HG03439 (cell line): Measurements from ENCODE around the gene SMYD1.

Experiments used
- ATAC-seq: cut with Tn5 transposase; IDR thresholded peaks from one replicate; pipeline ENCODE4 v1.9.1; 2021; ENCODE audit warnings: mild to moderate bottlenecking, moderate library complexity; ENCODE audit not compliant: unreplicated experiment

Gene SMYD1

DNA sequence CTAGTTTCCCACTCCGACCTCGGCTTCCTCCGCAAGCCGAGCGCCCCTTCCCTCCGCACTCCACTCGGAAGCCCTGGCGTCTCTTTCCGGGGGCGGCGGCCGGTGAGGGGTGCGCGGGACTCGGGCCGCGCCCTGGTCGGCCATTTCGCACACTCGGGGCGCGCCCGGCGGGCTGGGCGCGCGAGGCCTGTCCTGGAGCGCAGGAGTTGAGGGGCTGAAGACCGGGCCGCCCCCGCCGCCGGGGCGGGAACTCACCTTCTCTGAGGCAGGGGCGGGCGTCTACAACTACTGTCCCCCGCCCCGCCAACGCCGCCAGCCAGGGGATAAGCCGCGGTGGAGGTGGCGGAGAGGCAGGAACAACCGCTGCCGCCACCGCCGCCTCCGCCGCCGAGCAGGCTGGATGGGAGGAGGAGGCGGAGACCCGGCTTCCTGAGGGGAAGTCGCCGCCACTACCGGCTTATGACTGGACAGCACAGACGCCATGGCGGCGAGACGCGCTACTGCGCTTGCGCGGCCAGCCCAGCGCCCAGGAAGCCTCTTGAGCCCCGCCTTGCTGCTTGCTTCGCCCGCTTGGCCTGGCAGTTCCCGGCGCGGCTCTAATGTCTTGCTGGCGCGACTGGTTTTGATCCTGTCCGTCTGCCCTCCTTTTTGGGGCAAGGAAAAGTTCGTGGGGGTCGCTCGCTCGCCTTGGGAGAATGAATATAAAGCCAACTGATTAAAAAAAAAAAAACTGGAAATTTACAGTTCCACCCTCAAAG is 12.1 kb upstream of the SMYD1 start, which contains the start of gene KRCC1:
KRCC1 (minus strand) TSS at position 413 of the 758 bp plus-strand sequence. CDS start 27,220 bp downstream, outside the sequence.
- peak; percentile 98 for ATAC-seq

DNA sequence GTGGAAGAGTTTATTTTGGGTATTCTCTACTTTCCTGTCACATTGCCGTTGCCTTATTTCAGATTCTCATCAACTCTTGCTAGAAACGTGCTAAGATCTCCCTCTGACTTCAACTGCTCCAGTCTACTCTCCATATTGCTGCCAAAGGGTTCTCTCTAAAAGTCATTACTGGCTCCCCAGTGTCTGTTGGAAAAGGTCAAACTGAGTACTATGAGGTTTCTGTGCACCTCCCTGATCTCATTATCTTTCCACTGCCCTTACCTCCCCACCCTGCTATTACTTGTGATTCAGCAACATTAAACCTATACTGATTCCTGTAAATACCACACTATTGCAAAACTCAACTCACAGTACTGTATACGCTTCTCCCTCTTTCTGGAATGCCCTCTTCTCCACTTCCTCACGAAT is 10.2 kb upstream of the SMYD1 start:
- ATAC-seq: no peak

DNA sequence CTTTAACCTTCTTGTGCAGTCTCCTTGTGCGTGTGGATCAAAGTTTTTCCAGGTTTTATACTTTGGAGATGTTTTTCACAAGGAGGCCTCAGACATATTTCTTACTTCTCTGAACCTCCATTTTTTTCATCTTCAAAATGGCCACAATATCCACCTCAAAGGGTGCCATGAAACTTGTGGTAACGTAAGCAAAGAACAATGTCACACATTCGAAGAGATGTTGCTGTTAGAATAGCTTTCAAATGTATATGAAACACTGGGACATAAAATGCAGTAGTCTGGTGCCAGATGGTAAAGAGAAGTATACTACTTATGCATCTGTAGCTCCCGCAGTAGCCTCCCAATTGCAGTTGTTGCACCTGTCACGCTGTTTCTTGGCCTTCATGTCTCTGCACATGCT is 9.4 kb upstream of the SMYD1 start:
- ATAC-seq: no peak

GRCh38 chr2:88059979-88060906 is 7.4 kb upstream of the SMYD1 start:
- no peak for ATAC-seq

DNA sequence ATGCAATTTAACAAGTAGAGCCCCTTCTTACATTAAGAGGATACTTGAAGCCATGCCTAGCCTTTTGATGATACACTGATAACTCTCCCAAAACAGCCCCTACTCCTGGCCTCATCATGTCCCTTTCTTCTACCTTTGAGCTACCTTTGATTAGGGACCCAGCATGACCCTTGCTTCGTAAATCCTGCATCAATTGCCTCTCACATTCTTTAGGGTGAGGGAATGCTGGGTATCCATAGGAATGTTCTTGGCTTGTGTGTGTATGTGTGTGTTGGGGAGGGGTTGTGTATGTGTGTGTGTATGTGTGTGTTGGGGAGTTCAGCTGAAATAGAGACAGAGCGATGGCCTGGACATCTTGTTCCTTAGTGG is 6.7 kb upstream of the SMYD1 start:
- no peak for ATAC-seq

DNA sequence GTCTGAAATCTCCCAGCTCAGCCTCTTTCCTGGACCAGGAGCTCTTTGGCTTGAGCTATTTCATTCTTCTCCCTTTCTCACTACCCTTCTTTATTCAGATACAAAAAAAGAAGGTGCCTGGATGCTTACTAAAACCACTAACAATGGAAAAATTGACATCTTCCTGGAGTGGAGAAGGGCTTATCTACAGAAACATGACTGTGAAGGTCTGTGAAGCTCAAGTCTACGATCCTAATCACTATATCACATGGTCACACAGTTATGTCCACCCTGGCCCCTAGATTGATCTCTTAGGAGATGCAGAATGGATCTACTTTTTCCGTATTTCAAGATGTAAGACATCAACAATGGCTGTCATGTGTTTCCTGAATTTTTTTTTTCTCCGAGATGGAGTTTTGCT is 6.3 kb upstream of the SMYD1 start:
- ATAC-seq: no peak

GRCh38 chr2:88066543-88066942 is 1.1 kb upstream of the SMYD1 start:
- no peak for ATAC-seq

- ATAC-seq: no peak
Measured at GRCh38 chr2:88067189-88067588, 436 bp upstream of the SMYD1 start.

DNA sequence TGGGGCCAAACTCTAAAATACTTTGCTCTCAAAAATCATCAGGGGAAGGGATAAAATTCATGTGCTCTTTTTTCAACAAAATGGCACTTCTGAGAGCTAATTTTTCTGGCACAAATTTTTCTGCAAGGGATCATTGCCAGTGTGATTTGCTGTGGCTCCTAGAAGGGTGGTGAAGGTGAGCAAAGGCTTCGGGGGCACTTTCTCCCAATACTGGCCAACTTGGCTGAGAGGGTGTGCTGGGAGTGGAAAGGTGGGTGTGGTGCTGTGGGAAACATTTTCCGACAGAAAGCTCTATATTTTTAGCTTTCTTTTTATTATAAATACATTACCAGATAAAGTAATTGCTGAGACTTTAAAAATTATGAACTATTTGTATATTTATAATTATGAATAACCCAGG is 419 bp downstream of the SMYD1 start:
- ATAC-seq: no peak

- no peak for ATAC-seq
Measured at GRCh38 chr2:88069117-88069516, 1.5 kb downstream of the SMYD1 start.

DNA sequence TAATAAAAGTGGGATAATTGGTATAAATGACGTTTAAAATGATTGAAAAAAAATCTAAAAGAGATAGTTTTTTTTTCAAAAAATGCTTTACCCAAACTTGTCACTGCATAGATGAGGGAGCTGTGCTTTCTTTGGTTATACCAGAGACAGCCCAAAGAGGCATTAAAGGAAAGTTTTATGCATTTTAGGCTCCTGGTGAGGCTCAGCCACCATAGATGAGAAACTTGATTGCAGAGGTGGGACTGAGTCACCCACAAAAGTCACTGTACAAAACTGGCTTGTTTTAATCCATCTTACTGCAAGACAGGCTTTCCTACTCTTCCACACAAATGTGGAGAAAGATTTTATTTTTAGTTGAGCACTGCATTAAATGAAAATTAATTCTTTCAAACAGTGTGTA is 2.4 kb downstream of the SMYD1 start:
- ATAC-seq: no peak

DNA sequence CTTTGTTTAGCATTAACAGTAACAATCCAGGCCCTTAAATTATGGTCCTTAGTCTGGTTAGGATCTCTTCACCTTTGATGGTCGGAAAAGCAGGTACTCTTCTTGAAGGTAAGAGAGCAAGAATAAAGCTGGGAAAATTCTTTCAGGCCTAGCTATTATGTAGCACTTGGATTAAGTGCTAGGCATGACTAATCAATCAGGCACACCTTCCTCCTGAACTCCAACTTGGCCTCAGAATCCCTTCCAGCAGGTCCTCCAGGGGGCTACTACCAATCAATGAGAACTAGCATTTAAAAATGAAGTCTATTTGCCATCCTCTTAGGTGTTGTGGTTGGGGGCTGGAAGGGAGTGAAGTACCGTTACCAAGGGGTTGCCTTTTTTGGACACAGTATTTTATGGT is 3.7 kb downstream of the SMYD1 start:
- ATAC-seq: no peak

GRCh38 chr2:88074150-88074549 is 6.5 kb downstream of the SMYD1 start:
- ATAC-seq: no peak

DNA sequence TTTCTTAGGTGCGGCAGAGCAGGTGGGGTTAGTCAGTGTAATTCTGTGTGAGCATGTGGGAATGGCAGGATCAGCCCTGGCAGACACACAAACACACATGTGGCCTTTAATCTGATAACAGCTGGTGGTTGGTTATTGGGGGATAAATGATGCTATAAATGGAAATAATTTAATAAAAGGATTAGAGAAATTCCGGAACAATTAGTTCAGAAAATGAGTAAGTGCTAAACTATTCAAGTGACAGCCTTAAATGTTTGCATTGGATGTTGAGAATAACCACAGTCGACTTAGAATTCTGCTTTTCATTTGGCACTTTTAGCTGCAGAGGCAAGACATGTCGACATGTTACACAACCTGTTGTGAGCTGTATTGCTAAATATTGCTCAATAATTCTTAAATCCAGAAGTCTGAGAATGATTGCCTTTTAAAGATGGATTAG is 7.2 kb downstream of the SMYD1 start:
- no peak for ATAC-seq

DNA sequence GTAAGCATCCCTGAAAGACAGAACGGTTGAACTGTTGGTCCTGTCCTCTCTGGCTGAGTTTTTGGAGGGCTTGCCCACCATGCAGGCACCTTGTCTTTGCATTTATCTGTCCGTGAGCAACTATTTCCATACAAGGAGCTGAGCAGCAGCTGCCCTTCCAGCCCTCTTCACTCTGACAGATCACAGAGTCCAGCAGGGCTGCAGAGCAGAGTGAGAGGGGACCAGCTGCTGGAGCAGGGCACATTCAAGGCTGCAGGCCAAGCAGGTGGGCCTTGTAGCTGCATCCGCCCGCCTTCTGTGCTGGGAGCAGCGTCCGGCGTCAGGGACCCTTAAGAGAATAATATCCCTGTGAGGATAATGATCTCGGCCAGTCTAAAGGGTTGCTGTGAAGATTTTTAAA is 9.5 kb downstream of the SMYD1 start:
- no peak for ATAC-seq

DNA sequence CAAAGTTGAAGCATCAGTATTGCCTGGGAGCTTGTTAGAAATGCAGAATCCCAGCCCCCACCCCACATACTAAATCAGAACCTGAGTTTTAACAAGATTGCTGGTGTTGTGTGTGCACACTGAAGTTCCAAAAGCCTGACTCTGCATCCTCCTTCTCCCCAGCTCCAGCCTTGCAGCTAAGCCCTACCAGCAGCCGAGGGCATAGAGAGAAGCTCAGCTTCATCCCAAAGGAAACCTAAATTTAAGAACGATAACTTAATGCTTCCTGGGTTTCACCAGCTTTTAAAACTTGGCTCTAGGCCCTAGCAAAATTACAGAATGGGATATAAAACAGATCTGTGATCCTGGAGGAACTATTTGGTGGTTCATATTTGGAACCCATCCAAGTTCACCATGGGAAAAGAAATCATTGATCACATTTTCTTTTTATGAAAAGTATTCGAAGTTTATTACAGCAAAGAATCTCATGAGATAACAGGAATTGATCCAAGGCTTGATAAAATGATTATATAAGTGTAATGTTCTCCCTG is 11.1 kb downstream of the SMYD1 start:
- no peak for ATAC-seq

GRCh38 chr2:88080545-88080944 is 12.9 kb downstream of the SMYD1 start:
- ATAC-seq: no peak

GRCh38 chr2:88081924-88082608 is 14.4 kb downstream of the SMYD1 start:
- ATAC-seq: no peak

GRCh38 chr2:88082781-88083180 is 15.2 kb downstream of the SMYD1 start:
- no peak for ATAC-seq

DNA sequence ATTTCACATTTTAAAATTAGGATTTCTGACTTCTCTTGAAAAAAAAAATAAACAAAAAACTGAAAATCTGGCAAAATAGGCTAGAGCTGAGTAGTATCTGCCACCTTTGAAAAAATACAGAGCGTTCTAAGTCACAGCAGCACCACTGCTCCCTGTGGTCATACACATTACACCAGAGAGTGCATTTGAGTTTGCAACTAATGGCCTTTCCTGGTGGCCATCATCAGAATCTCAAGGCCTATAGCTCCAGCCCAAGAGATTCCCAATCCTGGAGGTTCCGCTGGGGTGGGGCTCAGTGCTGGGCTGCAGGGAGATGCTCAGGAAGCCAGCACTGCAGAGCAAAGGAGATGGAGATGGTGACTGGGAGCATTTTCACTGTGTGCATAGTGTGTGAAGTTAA is 17.5 kb downstream of the SMYD1 start:
- ATAC-seq: no peak

DNA sequence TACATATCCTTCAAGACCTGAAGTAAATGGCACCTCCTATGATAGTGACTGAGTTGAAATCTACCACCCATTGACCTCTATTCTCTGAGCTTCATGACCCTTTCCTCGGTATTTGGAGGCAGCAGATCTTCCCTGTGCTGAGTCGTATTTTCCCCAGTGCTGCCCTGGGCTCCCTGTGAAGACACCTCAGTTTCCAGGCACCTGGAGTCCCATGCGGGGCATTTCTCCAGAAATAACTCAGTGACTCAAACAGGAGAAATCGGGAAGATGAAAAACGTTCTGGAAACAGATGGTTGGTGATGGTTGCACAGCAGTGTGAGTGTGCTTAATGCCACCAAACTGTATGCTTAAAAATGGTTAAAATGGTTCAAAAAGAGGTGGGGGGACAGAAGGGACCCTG is 18.0 kb downstream of the SMYD1 start:
- ATAC-seq: no peak
